ENCODE results near the gene GARRE1.
A peak's percentile ranks its signal among the peaks of the same experiment; 100 is the strongest.
"Not testable (repeated sequence)": the region's sequence is repeated elsewhere in the genome, so short reads cannot be mapped to it uniquely, and the experiment has no call there.

The GARRE1 gene

GRCh38 chr19:34231439-34231838 is 22.9 kb upstream of the GARRE1 start:
- no peak for DNase-seq

GRCh38 chr19:34232566-34233481 is 21.5 kb upstream of the GARRE1 start:
- DNase-seq: peak; percentile 56

- DNase-seq: no peak
These were observed 18.9 kb upstream of the GARRE1 start for GRCh38 chr19:34235425-34235940.

DNA sequence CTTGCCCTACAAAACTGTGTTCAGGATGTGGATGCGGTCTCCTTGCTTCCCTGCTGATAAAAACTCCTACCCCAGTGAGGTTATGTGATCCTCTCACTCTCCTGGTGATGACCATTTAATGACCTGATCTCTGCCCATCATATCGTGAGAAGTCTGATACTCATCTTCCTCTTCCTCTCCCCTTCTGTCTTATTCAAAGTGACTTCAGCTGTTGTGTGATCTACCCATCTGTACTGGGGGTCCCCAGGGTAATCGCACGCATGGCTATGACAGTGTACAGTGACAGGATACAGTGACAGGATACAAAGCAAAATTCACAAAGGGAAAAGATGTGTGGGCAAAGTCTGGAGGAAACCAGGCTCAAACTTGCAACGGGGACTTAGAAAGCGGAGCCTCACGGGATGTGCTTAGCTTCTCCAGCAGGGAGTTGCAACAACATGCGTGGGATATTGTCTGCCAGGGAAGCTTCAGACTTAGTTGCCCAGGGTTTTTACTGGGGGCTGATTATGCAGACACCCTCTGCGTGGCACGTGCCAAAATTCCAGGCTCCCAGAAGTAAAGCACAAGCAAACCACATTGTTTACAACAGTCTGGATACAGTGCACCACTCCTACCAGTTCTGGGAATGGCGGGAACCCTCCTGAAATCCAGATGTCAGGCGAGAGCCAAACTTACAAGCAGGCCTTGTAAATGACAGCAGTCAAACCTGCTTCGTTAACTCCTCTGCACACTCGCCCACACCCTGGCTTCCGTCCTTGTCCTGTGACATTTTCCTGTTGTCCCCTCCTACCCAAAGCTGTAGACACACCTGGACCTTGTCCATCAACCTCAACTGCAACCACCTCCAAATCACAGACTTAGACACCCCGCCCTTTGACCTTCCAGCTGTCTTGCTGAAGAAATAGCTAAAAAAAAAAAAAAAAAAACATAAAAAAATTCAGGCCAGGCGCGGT is 18.0 kb upstream of the GARRE1 start:
- no peak for DNase-seq

GRCh38 chr19:34237283-34237682 is 17.1 kb upstream of the GARRE1 start:
- DNase-seq: no peak

- DNase-seq: no peak
These were observed 16.4 kb upstream of the GARRE1 start for GRCh38 chr19:34237939-34238338.

DNA sequence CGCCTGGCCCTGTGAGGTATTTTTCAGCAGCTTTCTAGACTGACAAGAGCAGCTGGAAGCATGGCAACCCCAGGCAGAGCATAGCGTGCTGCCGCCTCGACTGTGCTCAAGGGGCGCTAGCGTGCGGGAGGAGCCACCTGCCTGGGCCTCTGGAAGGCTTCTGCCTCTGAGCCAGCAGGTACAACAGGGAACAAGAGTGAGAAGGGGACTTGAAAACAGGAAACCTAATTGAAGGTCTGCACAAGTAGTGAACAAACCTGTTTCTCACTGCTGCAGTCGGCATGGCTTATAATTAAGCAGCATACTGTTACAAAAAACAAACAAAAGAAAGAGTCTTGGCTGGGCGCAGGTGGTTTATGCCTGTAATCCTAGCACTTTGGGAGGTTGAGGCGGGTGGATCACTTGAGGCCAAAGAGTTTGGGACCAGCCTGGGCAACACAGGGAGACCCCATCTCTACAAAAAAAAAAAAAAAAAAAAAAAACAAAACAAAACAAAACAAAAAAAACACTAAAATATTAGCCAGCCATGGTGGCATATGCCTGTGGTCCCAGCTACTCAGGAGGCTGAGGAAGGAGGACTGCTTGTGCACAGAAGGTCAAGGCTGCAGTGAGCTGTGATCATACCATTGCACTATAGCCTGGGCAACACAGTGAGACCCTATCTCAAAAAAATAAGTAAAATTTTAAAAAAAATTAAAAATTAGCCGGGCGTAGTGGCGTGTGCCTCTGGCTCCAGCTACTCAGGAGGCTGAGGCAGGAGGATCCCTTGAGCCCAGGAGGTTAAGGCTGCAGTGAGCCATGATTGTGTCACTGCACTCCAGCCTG is 12.6 kb upstream of the GARRE1 start:
- no peak for DNase-seq

DNA sequence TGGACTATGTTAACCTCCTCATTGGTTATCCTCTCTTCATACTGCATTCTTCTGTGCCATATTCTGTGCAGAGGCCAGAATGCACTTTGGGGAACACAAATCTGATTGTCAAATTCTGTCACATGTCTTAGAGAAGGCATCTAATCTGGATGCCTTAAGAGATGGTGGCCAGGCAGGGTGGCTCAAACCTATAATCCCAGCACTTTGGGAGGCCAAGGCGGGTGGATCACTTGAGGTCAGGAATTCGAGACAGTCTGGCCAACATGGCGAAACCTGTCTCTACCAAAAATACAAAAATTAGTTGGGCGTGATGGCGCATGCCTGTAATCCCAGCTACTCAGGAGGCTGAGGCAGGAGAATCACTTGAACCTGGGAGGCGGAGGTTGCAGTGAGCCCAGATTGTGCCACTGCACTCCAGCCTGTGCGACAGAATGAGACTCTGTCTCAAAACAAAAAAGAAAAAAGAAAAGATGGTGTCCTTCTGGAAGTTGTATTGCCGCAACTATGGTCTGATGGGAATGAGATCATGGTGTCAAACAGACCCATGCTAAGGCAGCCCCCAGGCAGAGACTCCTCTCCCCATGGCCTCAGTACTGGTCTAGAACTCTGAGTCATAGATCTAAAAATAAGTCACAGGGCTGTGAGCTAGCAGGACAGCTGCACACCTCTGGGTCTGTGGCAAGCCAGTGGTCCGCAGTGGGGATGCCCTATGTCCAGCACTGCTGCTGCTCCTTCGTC is 11.0 kb upstream of the GARRE1 start:
- not testable (repeated sequence) for DNase-seq

GRCh38 chr19:34243876-34244578 is 10.3 kb upstream of the GARRE1 start:
- no peak for DNase-seq

GRCh38 chr19:34244611-34245299 is 9.6 kb upstream of the GARRE1 start:
- no peak for DNase-seq

DNA sequence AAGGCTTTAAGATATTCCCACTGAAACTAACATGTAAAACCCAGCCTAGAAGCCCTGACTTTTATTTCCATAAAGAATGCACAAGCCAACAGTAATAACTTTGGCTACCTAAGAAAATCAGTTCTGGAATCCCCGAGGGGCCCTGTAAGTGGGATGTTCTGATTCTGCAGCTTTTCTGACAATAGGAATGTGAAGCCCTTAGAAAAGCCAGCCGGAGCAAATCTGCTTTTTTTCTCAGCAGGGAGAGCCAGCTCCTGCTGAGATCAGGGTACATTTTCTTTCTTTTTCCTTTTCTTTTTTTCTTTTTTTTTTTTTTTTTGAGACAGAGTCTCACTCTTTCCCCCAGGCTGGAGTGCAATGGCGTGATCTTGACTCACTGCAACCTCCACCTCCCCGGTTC is 8.0 kb upstream of the GARRE1 start:
- no peak for DNase-seq

- DNase-seq: no peak
These were observed 5.4 kb upstream of the GARRE1 start for GRCh38 chr19:34248941-34249340.

GRCh38 chr19:34253167-34253566 is 1.2 kb upstream of the GARRE1 start:
- DNase-seq: not testable (repeated sequence)

DNA sequence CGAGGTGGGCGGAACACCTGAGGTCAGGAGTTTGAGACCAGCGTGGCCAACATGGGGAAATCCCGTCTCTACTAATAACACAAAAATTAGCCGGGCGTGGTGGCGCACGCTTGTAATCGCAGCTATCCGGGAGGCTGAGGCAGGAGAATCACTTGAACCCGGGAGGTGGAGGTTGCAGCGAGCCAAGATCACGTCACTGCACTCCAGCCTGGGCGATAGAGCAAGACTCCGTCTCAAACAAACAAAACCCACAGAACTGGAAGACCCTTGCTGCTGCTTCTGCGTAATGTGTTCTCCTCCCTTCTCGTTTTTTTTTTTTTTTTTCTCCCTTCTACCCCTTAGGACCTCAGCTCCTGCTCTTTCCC is 691 bp upstream of the GARRE1 start:
- DNase-seq: not testable (repeated sequence)

DNA sequence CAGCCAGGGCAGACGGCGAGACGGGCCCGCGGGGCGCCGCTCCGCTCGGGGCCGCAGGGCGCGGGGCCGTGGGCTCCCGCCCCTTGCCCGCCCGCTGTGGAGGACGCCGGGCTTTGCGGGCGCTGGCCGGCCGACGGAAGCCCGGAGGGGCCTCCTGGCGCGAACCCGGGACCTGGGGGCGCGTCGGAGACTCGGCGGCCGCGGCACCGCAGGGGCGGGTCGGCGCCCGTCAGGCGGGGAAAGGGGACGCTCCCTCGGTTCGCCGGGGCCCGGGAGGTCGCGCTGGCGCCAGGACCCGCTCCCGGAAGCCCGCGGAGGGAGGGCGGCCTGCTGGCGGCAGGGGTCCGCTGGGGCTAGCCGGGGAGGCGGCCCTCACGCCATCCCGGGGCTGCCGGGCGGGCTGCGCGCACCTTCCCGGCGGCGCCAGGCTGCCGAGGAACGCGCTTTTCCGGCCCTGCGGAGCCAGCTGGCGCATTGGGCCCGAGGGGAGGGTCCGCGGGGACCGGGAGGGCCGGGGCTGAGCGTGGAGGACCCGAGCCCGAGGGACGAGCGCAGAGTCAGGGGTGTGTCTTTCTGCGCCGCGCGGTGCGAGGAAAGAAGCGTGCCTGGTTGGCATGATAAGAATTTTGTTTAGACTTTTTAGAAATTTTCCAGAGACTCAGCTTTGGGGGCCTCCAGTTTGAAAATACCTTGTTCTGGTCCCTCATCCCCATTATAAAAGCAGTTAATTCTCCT is 511 bp downstream of the GARRE1 start:
- peak; percentile 55 for DNase-seq

DNA sequence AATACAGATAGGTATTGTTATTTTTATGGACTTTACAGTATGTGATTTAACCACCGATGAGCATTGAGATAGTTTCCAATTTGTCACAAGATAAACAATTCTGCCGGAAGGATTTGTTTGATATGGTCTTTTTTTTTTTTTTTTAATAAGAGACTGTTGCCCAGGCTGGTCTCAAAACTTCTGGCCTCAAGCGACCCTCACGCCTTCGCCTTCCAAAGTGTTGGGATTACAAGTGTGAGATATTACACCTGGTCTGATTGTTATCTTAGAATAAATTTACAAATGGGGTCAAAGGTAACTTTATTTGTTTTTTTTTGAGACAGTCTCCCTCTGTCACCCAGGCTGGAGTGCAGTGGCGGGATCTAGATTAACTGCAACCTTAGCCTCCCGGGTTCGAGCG is 1.2 kb downstream of the GARRE1 start:
- no peak for DNase-seq

GRCh38 chr19:34256835-34257558 is 2.6 kb downstream of the GARRE1 start:
- no peak for DNase-seq

DNA sequence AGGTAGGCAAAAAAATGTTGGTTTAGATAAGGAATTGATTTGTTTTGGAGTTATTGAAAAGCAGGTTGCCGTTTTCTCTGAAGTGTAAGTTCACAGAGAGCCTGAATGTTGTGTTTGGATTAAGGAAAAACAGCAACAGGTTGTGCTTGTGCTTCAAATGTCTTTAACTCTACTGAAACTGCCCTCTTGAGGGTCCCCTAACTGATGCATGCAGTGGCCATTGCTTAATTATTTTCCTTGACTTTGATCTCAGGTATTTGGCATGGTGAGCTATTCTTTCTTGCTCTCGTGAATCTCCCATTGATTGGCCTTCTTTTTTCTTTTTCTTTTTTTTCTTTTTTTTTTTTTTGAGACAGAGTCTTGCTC is 3.2 kb downstream of the GARRE1 start:
- no peak for DNase-seq
